NCI-H2081 treated with DMSO at 0.1 percent for 48 hours (cell line): ENCODE measurements around the gene KDM2B.

Experiments
- DNase-seq: peaks from one replicate; lab custom pipeline; 2025; lab: John Stamatoyannopoulos, UW

Gene KDM2B

GRCh38 chr12:121530600-121531355, 50.0 kb downstream of the KDM2B start:
- DNase-seq = no peak

- no peak for DNase-seq
Observed at GRCh38 chr12:121529184-121529583, 51.6 kb downstream of the KDM2B start.

- DNase-seq = no peak
Observed at GRCh38 chr12:121525411-121525810, 55.4 kb downstream of the KDM2B start.

- no peak for DNase-seq
Observed at GRCh38 chr12:121524196-121524916, 56.5 kb downstream of the KDM2B start.

GRCh38 chr12:121523741-121524140, 57.1 kb downstream of the KDM2B start:
- DNase-seq = no peak

- no peak for DNase-seq
Observed at GRCh38 chr12:121522971-121523370, 57.9 kb downstream of the KDM2B start.

GRCh38 chr12:121520586-121521086, 60.2 kb downstream of the KDM2B start:
- no peak for DNase-seq

- no peak for DNase-seq
Observed at GRCh38 chr12:121520119-121520518, 60.7 kb downstream of the KDM2B start.

GRCh38 chr12:121519227-121519626, 61.6 kb downstream of the KDM2B start:
- no peak for DNase-seq

GRCh38 chr12:121518656-121519055, 62.2 kb downstream of the KDM2B start:
- no peak for DNase-seq

- DNase-seq = no peak
Observed at GRCh38 chr12:121516437-121517011, 64.3 kb downstream of the KDM2B start.

- DNase-seq = no peak
Observed at GRCh38 chr12:121515615-121516014, 65.2 kb downstream of the KDM2B start.

GRCh38 chr12:121514184-121514742, 66.6 kb downstream of the KDM2B start:
- DNase-seq = no peak

- no peak for DNase-seq
Observed at GRCh38 chr12:121513464-121514183, 67.2 kb downstream of the KDM2B start.

- DNase-seq = no peak
Observed at GRCh38 chr12:121512561-121512960, 68.3 kb downstream of the KDM2B start.

GRCh38 chr12:121511916-121512315, 68.9 kb downstream of the KDM2B start:
- no peak for DNase-seq

GRCh38 chr12:121509339-121509738, 71.5 kb downstream of the KDM2B start:
- DNase-seq = no peak

- DNase-seq = no peak
Observed at GRCh38 chr12:121508533-121508932, 72.3 kb downstream of the KDM2B start.

- DNase-seq = no peak
Observed at GRCh38 chr12:121507984-121508383, 72.8 kb downstream of the KDM2B start.

GRCh38 chr12:121507245-121507644, 73.6 kb downstream of the KDM2B start:
- DNase-seq = no peak

- DNase-seq = no peak
Observed at GRCh38 chr12:121505513-121505912, 75.3 kb downstream of the KDM2B start.

- DNase-seq = no peak
Observed at GRCh38 chr12:121504505-121504904, 76.3 kb downstream of the KDM2B start.
